NCI-H1417 treated with DMSO at 0.1 percent for 48 hours (cell line): ENCODE results near the gene MIPEP.
"Not testable (repeated sequence)": the region's sequence is repeated elsewhere in the genome, so short reads cannot be mapped to it uniquely, and the experiment has no call there.

Experiments used
- DNase-seq: peaks from one replicate; lab custom pipeline; 2025; lab: John Stamatoyannopoulos, UW

Gene MIPEP

DNA sequence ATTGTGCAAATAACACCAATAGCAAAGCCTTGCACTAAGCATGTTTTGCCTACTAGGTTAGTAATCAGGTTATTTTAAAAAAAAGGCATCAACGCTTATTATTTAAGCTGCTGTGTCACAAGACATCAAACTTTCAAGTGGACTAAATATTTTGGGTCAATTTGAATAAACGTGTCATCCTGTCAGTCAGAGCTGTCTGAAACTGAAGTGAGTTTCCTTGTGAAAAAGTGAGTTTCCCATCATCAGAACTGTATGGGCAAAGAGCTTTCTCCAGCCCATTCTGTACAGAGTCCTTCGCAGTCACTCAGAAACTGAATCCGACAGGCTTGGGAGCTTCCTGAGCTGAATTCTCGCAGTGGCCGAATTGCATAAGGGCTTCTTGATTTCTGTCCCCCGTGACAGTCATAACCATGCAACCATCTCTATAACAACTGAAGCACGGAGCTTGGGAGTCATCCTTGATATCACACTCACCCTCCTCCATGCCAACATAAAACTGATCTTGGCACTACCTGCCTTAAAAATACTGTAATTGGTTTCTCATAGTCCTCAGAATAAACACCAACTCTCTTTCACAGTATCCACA is 139.8 kb downstream of the MIPEP start:
- DNase-seq = no peak

DNA sequence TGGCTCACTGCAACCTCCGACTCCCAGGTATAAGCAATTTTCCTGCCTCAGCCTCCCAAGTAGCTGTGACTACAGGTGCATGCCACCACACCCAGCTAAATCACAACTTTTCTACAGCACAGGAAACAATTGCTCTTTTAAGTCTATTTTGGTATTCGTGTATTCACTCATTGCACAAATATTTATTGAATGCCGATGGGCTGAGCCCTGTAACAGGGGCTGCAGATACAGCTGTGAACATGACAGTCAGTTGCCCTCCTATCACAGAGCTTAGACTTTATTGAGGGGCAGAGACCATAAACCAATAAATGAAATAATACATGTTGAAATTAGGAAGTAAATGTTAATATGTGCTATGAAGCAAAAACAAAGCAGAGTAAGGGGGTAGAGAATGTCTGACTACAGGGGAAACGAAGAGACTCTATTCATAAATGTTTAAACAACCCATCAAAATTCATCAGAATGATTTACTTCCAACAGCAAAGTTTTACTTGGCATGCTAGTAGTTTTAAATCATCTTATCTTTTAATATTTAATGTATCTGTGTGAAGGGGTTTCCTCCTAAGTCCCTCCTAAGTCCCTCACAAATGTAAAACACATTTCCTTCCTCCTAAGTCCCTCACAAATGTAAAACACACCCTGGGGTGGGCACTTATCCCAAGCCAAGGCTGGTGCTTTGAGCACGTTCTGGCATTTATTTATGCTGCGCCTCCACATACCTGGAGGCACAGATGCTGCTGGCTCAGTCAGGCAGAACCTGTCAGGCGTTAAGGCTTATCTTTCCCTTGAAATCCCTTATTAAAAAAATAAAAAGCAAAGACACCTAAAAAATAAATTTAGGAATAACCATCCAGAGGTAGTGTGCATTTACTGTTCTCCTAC is 140.8 kb downstream of the MIPEP start:
- no peak for DNase-seq

GRCh38 chr13:23746141-23746540 is 143.1 kb downstream of the MIPEP start:
- not testable (repeated sequence) for DNase-seq

GRCh38 chr13:23744315-23744714 is 144.9 kb downstream of the MIPEP start:
- no peak for DNase-seq

- no peak for DNase-seq
Measured at GRCh38 chr13:23743278-23744076, 145.7 kb downstream of the MIPEP start.

DNA sequence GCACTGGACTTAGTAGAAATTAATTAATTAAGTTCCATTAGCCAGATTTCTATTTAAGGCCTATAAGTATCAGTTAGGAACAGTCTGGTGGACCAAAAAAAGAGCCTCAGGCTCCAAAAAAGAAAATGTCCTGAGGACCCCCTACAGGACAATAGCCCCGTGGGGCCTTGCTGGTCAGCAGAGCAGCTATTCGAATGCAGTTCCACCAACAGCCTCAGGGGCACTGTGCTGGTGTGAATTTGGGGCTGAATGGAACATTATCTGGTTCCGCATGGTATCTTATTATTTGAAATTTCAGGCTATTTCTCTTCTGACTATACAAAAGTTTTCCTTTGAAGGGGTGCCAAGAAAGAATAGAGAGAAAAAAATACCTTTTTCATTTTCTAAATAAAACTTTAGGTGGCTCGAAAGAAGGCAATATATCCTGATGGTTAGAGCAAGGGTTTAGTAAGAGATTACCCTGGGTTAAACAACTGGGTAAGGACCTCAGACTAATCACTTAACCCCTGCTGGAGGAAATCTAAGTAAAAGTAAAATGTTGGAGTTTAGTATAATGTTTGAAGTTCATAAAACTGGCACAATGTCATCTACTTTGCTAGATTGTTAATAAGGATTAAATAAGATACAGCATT is 147.2 kb downstream of the MIPEP start:
- no peak for DNase-seq

DNA sequence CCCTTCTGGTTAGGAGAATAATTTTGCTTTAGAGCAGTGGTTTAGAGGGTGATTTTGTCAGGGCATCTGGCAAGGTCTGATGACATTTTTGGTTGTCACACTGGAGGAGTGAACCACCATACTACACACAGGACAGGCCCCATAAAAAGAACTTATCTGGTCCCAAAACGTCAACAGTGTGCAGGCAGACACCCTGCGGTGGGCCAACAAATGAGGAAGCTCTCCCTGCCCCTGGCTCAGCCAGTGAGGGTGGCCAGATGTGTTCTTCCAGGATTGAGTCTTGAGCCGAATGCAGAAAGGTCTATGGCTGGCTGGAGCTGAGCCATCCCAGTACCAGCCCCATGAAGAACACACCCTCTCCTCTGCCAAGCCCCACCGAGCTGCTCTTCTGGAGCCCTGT is 149.2 kb downstream of the MIPEP start:
- DNase-seq = no peak

GRCh38 chr13:23739596-23739995 is 149.6 kb downstream of the MIPEP start:
- DNase-seq = no peak

DNA sequence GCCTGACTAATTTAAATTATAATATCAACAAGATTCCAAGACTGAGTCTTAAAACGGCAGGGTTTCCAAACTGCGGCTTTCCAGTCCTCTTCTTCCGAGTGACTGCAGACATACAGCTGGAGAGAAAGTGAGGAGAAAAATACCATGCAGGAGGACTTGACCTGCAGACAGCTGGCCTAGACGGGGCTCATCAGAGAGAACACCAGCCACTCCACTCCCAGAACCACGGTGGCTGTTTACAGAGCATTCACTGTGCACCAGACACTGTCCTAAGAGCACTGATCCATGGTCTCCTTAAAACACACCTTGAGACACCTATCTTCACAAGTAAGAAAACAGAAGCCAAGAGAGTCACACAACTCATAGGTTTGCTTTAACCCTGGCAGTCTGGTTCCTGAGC is 152.7 kb downstream of the MIPEP start:
- no peak for DNase-seq

- DNase-seq = no peak
Measured at GRCh38 chr13:23735329-23735728, 153.9 kb downstream of the MIPEP start.

DNA sequence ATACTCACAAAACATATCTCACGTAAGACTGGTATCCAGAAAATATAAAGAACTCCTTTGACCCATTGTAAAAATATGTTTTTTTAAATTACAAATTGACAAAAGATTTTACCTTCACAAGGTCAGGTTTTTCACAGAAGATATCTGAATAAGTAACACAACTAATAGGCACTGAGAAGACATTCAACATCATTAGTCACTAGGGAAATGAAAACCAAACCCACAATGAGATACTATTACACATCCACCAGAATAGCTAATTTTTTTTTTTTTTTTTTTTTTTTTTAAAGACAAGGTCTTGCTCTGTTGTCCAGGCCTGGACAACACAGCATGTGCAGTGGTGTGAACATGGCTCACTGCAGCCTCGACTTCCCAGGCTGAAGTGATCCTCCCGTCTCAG is 157.5 kb downstream of the MIPEP start:
- no peak for DNase-seq

DNA sequence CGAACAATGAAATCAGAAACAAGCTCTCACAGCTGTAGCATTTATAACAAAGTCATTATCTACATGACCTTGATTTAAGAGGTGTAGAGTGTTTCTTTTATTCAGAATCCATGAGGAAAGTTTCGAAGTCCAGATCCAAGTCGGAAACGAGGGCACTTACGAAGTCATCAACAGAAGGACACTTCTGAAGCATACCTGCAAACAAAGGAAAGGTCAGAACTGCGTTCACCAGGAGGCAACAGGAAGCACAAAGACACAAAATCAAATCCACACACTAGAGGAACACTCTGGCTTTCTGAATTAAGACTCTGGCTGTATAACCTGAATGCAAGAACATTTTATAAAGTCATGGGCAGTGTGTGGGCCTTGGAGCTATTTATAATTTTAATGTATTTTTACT is 158.9 kb downstream of the MIPEP start:
- DNase-seq = no peak

GRCh38 chr13:23729531-23729930 is 159.7 kb downstream of the MIPEP start:
- no peak for DNase-seq

DNA sequence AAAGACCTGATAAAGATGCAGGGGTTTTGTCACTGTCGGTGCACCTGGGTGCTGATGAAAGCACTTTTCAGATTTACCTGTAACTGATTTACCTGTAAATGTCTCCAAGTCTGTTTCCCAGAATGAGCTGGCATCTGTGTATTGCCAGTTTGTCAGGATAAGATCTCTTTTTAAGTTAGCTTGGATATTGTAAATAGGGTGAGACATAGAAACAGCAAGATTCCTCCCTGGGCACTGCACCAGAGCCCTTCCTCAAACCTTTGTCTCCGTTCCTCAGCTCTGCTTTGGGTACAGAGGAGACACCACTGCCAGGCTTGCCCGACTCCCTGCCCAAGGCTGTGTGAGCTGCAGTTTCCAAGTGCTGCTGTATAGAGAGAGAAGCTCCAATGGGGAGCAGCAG is 160.4 kb downstream of the MIPEP start:
- no peak for DNase-seq

GRCh38 chr13:23725922-23726321 is 163.3 kb downstream of the MIPEP start:
- DNase-seq = no peak

DNA sequence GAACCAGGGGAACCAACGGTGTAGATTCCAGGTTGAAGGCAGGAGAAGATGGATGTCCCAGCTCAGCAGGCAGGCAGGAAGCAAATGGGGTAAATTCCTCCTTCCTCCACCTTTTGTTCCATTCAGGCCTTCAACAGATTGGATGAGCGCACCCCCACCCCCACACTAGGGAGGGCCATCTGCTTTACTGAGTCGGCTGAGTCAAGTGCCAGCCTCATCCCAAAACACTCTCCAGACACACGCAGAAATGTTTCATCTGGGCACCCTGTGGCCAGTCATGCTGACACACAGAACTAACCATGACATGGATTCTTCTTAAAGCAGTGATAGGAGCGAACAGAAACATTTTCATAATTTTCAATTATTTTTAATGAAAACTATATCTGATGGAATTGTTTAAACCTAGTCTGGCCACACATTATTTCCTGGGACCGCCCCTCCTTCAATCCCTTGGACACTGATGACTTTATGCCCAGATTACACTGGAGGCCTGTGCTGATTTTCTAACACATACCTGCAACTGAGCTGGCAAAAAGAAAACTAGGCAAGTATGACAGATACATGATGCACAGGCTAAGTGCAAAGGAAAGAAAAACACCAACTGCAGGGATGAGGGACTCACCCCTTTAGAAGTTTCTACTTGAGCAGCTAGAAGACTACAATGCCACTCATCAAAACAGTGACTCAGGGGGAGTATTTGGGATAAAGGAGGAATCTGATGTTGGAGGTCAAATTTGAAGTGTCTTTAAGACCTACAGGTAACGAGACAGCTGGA is 164.8 kb downstream of the MIPEP start:
- no peak for DNase-seq

DNA sequence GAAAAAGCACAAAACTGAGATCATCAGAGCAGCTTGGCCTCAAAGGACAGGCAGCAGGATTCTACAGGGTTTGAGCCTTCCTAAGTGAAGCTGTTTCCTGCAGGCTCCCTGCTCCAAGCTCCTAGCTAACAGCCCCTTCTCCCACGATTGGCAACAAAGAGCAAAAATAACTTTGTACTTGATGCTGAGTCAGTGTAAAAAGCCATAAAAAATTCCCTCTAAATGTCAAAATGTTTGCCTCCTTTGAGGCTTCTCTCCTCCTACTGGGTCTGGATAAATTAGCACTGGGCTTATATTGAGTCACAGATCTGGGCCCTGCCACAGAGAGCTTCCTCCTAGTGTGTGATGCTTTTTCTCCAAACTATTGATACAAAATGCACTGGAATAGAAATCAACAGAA is 165.7 kb downstream of the MIPEP start:
- no peak for DNase-seq

DNA sequence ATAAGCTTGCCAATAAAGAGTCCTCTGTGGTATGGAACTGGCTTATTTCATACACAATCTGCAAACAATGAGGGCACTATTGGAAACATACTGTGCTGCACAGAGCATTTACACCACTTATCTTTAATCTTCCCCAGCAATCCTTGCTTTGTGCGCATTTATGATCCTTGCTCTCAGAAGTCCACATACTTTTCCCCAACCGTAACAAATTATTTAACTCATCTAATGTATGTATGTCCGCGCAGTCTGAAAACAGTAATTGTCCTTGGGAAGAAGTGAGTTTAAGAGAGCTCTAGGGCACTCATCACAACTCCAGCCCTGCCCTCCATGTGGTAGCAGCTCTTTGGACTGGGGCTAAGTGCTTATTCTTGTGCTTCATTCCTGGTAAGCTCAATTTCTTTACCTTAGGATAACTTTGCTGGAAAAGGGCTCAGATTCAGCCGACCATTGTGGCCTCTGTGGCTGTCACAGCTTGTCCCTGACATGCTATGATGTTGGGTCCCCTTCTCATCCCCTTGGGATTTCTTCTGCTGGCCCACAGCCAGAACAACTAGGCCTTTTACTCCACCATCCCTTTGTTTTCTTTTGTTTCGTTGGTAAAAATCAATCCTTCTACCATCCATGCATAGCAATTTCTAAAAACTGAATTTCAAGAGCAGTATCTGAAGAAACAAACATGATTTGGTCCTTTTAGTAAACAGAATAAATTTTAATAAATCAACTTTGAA is 166.3 kb downstream of the MIPEP start:
- no peak for DNase-seq

DNA sequence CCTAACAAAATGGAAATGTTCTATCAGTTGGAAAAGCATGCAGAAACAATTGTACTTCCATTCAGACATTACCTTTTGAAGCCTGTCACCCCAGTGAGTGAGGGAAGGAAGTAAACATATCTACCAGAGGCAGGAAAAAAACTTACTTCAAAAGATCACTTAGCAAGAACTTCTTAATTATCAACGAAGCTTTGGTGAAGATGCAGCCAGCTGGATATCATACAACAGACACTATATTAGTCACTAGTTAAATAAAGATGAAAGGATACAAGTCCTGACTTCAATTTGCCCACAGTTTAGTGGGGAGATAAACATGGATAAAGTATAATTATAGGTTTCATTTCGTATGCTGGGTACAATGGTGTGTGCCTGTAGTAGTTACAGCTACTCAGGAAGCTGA is 170.2 kb downstream of the MIPEP start:
- no peak for DNase-seq

DNA sequence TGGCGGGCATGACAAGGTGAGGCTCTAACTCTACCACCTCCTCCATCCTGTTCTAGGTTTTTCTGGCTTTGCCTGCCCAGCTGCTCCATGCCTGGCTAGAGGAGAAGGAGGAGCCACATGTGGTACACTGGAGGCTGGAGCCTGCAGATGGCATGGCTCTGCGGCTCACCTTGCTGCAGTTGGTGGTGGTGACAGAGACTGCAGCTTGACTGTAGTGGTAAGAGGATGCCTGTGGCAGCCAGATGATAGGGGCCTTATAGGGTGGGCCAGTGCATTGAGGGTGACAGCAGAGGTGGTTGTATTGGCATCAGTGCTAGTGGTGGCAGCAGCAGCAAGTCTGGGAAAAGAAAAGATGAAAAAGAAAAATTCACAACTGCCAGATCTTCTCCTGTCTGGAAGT is 172.8 kb downstream of the MIPEP start:
- no peak for DNase-seq

GRCh38 chr13:23715762-23716235 is 173.4 kb downstream of the MIPEP start:
- DNase-seq = no peak
